WTC11 (cell line): ENCODE measurements around the gene KIF2A. TPM values are rescaled to one million over a fixed set of nuclear protein-coding genes. Genes with fewer than 3 reads are reported as not detected.

Experiments used
- ATAC-seq: fragments of 200-7000 bp; cut with Tn5 transposase; 2 replicates; pipeline ENCODE4 v1.10.0; 2021; ENCODE audit warnings: mild to moderate bottlenecking, moderate library complexity
- CTCF ChIA-PET: fragments of 300-600 bp; sonication (Branson Sonifier 250); formaldehyde crosslinking; loops from one replicate; lab custom pipeline; 2021; ENCODE audit warnings: antibody characterized with exemption; lab: Charles Lee
- POLR2A ChIA-PET: fragments of 350-600 bp; sonication (Branson Sonifier 250); formaldehyde crosslinking; loops from one replicate; lab custom pipeline; 2021; ENCODE audit warnings: antibody characterized with exemption; lab: Charles Lee
- DNase-seq: peaks from one replicate; pipeline ENCODE4 v3.0.0; 2021; ENCODE audit warnings: low spot score
- H3K27ac Mint-ChIP-seq: 2 replicates; pipeline ENCODE4 v1.8.0; 2021; ENCODE audit warnings: mixed read lengths
- H3K27me3 Mint-ChIP-seq: 2 replicates; pipeline ENCODE4 v1.8.0; 2021; ENCODE audit warnings: low read depth, mild to moderate bottlenecking, moderate library complexity, mixed read lengths
- H3K36me3 Mint-ChIP-seq: 2 replicates; pipeline ENCODE4 v1.8.0; 2021; ENCODE audit warnings: mixed read lengths
- H3K4me1 Mint-ChIP-seq: 2 replicates; pipeline ENCODE4 v1.8.0; 2022; ENCODE audit warnings: mixed read lengths
- H3K4me3 Mint-ChIP-seq: 2 replicates; pipeline ENCODE4 v1.8.0; 2021; ENCODE audit warnings: mild to moderate bottlenecking, moderate library complexity, mixed read lengths
- H3K9me3 Mint-ChIP-seq: 2 replicates; pipeline ENCODE4 v1.8.0; 2021; ENCODE audit warnings: mixed read lengths
- AFF4 ChIP-seq: sonication (generic); formaldehyde crosslinking; IDR thresholded peaks from 2 replicates; pipeline ENCODE4 v1.8.1; 2023; ENCODE audit warnings: mild to moderate bottlenecking, missing genetic modification reagents, borderline replicate concordance
- CTCF ChIP-seq: fragments of 200-600 bp; IDR thresholded peaks from 2 replicates; pipeline ENCODE4 v1.8.0; 2022; ENCODE audit warnings: antibody characterized with exemption
- E2F1 ChIP-seq: sonication (generic); formaldehyde crosslinking; IDR thresholded peaks from 2 replicates; pipeline ENCODE4 v1.8.0; 2022; ENCODE audit warnings: mild to moderate bottlenecking, missing genetic modification reagents
- E2F4 ChIP-seq: sonication (generic); formaldehyde crosslinking; IDR thresholded peaks from 2 replicates; pipeline ENCODE4 v1.8.1; 2022; ENCODE audit warnings: low read depth, mild to moderate bottlenecking, moderate library complexity, missing genetic modification reagents, borderline replicate concordance
- EMX1 ChIP-seq: fragments of 250-450 bp; sonication (Bioruptor Pico); IDR thresholded peaks from 2 replicates; pipeline ENCODE4 v1.8.0; 2021; ENCODE audit warnings: mild to moderate bottlenecking
- GABPB1 ChIP-seq: sonication (generic); formaldehyde crosslinking; IDR thresholded peaks from 2 replicates; pipeline ENCODE4 v1.8.1; 2023; ENCODE audit warnings: mild to moderate bottlenecking, missing genetic modification reagents
- GTF2I ChIP-seq: fragments of 250-450 bp; sonication (Bioruptor Pico); conservative IDR thresholded peaks from 2 replicates; pipeline ENCODE4 v1.4.0; 2021; ENCODE audit warnings: mild to moderate bottlenecking
- HMGA2 ChIP-seq: fragments of 250-450 bp; sonication (Bioruptor Pico); IDR thresholded peaks from 2 replicates; pipeline ENCODE4 v1.4.0; 2021; ENCODE audit warnings: mild to moderate bottlenecking, moderate library complexity
- IRF2 ChIP-seq: sonication (generic); formaldehyde crosslinking; IDR thresholded peaks from 2 replicates; pipeline ENCODE4 v1.8.0; 2022; ENCODE audit warnings: low read depth, missing genetic modification reagents, borderline replicate concordance
- MAX ChIP-seq: sonication (generic); formaldehyde crosslinking; IDR thresholded peaks from 2 replicates; pipeline ENCODE4 v1.8.0; 2022; ENCODE audit warnings: mild to moderate bottlenecking, missing genetic modification reagents
- MYBL2 ChIP-seq: sonication (generic); formaldehyde crosslinking; IDR thresholded peaks from 2 replicates; pipeline ENCODE4 v1.8.1; 2023; ENCODE audit warnings: mild to moderate bottlenecking, moderate library complexity, missing genetic modification reagents
- RELA ChIP-seq: sonication (generic); formaldehyde crosslinking; IDR thresholded peaks from 2 replicates; pipeline ENCODE4 v1.8.1; 2022; ENCODE audit warnings: missing genetic modification reagents, mild to moderate bottlenecking, borderline replicate concordance
- SMAD4 ChIP-seq: sonication (generic); formaldehyde crosslinking; IDR thresholded peaks from 2 replicates; pipeline ENCODE4 v1.8.0; 2022; ENCODE audit warnings: mild to moderate bottlenecking, missing genetic modification reagents
- SOX15 ChIP-seq: fragments of 250-450 bp; sonication (Bioruptor Pico); IDR thresholded peaks from 2 replicates; pipeline ENCODE4 v1.9.0; 2021; ENCODE audit warnings: mild to moderate bottlenecking
- ZMAT4 ChIP-seq: fragments of 250-450 bp; sonication (Bioruptor Pico); IDR thresholded peaks from 2 replicates; pipeline ENCODE4 v1.9.0; 2021; ENCODE audit warnings: mild to moderate bottlenecking
- ZNF138 ChIP-seq: sonication (generic); formaldehyde crosslinking; conservative IDR thresholded peaks from 2 replicates; pipeline ENCODE4 v1.8.1; 2022; ENCODE audit warnings: mild to moderate bottlenecking, moderate library complexity, missing genetic modification reagents
- ZNF232 ChIP-seq: sonication (generic); formaldehyde crosslinking; IDR thresholded peaks from 2 replicates; pipeline ENCODE4 v1.8.0; 2022; ENCODE audit warnings: mild to moderate bottlenecking, missing genetic modification reagents
- ZNF317 ChIP-seq: sonication (generic); formaldehyde crosslinking; IDR thresholded peaks from 2 replicates; pipeline ENCODE4 v1.8.1; 2023; ENCODE audit warnings: low read depth, mild to moderate bottlenecking, moderate library complexity, missing genetic modification reagents, borderline replicate concordance
- ZNF512 ChIP-seq: sonication (generic); formaldehyde crosslinking; IDR thresholded peaks from 2 replicates; pipeline ENCODE4 v1.8.1; 2022; ENCODE audit warnings: missing genetic modification reagents, borderline replicate concordance
- total RNA-seq: library from RNA; stranded (reverse); gene quantifications from 3 replicates; pipeline ENCODE4 v1.2.3, GENCODE V29; 2021

The KIF2A gene
- total RNA-seq, 1 experiment from 2014 or later, result 77.8 TPM

- TF ChIP-seq E2F4 (CRISPR knock-in tag) (no peak), EMX1 (CRISPR knock-in tag) (no peak), IRF2 (no peak), ZNF138 (CRISPR knock-in tag) (no peak), RELA (CRISPR knock-in tag) (no peak), ZNF317 (no peak), MYBL2 (CRISPR knock-in tag) (no peak), ZNF232 (CRISPR knock-in tag) (no peak), ZMAT4 (CRISPR knock-in tag) (no peak)
These were observed 41.9 kb downstream of the KIF2A start (continued) for GRCh38 chr5:62347928-62348327.

GRCh38 chr5:62348723-62349481 is 42.9 kb downstream of the KIF2A start:
- Mint-ChIP-seq H3K27me3 (no peaks in the 10 kb centered on the region), H3K4me3 (no peak overlapping the region), H3K36me3 (peaks cover 33% of the 10 kb centered on the region), H3K4me1 (no peaks in the 10 kb centered on the region), H3K27ac (no peak overlapping the region), H3K9me3 (no peaks in the 10 kb centered on the region)
- TF ChIP-seq MAX (CRISPR knock-in tag) (no peak), HMGA2 (CRISPR knock-in tag) (peak; percentile 96)
- ChIA-PET POLR2A (no interaction called here), CTCF (no interaction called here)
- DNase-seq, result no peak
- ATAC-seq, result no peak

GRCh38 chr5:62354028-62354874 is 48.2 kb downstream of the KIF2A start:
- no peaks in the 10 kb centered on the region for H3K4me1 Mint-ChIP-seq
- ATAC-seq, result no peak
- H3K27me3 Mint-ChIP-seq, result no peaks in the 10 kb centered on the region
- no peak for DNase-seq
- CTCF ChIA-PET, result no interaction called here
- POLR2A ChIA-PET, result no interaction called here
- peaks cover 52% of the 10 kb centered on the region for H3K36me3 Mint-ChIP-seq
- no peaks in the 10 kb centered on the region for H3K9me3 Mint-ChIP-seq
- H3K4me3 Mint-ChIP-seq, result no peak overlapping the region
- H3K27ac Mint-ChIP-seq, result no peak overlapping the region
- TF ChIP-seq CTCF, result peak; percentile 36; the same call in 1 of the 2 replicates
- TF ChIP-seq EMX1 (CRISPR knock-in tag), result no peak

- ChIA-PET POLR2A (no interaction called here), CTCF (no interaction called here)
- no peak for ATAC-seq
- Mint-ChIP-seq H3K36me3 (peaks cover 46% of the 10 kb centered on the region), H3K27ac (no peak overlapping the region), H3K27me3 (no peaks in the 10 kb centered on the region), H3K4me1 (no peaks in the 10 kb centered on the region), H3K4me3 (no peak overlapping the region), H3K9me3 (no peaks in the 10 kb centered on the region)
- no peak for DNase-seq
- TF ChIP-seq SMAD4 (CRISPR knock-in tag), result no peak
- no peak for TF ChIP-seq GABPB1 (CRISPR knock-in tag)
- TF ChIP-seq ZNF512 (CRISPR knock-in tag), result no peak
- TF ChIP-seq E2F1 (CRISPR knock-in tag), result no peak
- TF ChIP-seq GTF2I (CRISPR knock-in tag), result no peak
- TF ChIP-seq AFF4, result no peak
- TF ChIP-seq SOX15 (CRISPR knock-in tag), result no peak
These were observed 56.7 kb downstream of the KIF2A start for GRCh38 chr5:62362701-62363100.
